ENCODE measurements around the gene MINDY3.

Gene MINDY3

GRCh38 chr10:15745751-15746150 is 114.6 kb downstream of the MINDY3 start:
- H3K4me3 ChIP-seq (ENCODE audit: low read length), result no peak overlapping the region
- peak; percentile 94 for DNase-seq (ENCODE audit: low read depth)
- no peak for TF ChIP-seq CTCF (conservative IDR thresholded peaks at IDR 0.05; ENCODE audit: low read length)

- H3K4me3 ChIP-seq (ENCODE audit: low read length), result no peak overlapping the region
- DNase-seq (ENCODE audit: low read depth), result peak; percentile 46
- peak; percentile 62 for TF ChIP-seq CTCF (conservative IDR thresholded peaks at IDR 0.05; ENCODE audit: low read length)
These were observed 116.0 kb downstream of the MINDY3 start for GRCh38 chr10:15744217-15744865.

- no peak for TF ChIP-seq CTCF (conservative IDR thresholded peaks at IDR 0.05; ENCODE audit: low read length)
- H3K4me3 ChIP-seq (ENCODE audit: low read length), result no peak overlapping the region
- no peak for DNase-seq (ENCODE audit: low read depth)
These were observed 116.9 kb downstream of the MINDY3 start for GRCh38 chr10:15743443-15743842.

- H3K4me3 ChIP-seq (ENCODE audit: low read length), result no peak overlapping the region
- DNase-seq (ENCODE audit: low read depth), result no peak
- TF ChIP-seq CTCF (conservative IDR thresholded peaks at IDR 0.05; ENCODE audit: low read length), result no peak
These were observed 117.5 kb downstream of the MINDY3 start for GRCh38 chr10:15742836-15743235.

GRCh38 chr10:15742102-15742501 is 118.2 kb downstream of the MINDY3 start:
- TF ChIP-seq CTCF (conservative IDR thresholded peaks at IDR 0.05; ENCODE audit: low read length), result no peak
- DNase-seq (ENCODE audit: low read depth), result no peak
- H3K4me3 ChIP-seq (ENCODE audit: low read length), result no peak overlapping the region

- TF ChIP-seq CTCF (conservative IDR thresholded peaks at IDR 0.05; ENCODE audit: low read length), result no peak
- no peak overlapping the region for H3K4me3 ChIP-seq (ENCODE audit: low read length)
- no peak for DNase-seq (ENCODE audit: low read depth)
These were observed 118.7 kb downstream of the MINDY3 start for GRCh38 chr10:15741581-15741980.

- no peak for TF ChIP-seq CTCF (conservative IDR thresholded peaks at IDR 0.05; ENCODE audit: low read length)
- DNase-seq (ENCODE audit: low read depth), result no peak
- no peak overlapping the region for H3K4me3 ChIP-seq (ENCODE audit: low read length)
These were observed 120.0 kb downstream of the MINDY3 start for GRCh38 chr10:15740261-15740660.
